NCI-H748 (cell line): ENCODE results near the gene KRT6C.

Experiments
- DNase-seq: peaks from one replicate; lab custom pipeline; 2025; ENCODE audit not compliant: unreplicated experiment; lab: John Stamatoyannopoulos, UW

The KRT6C gene

DNA sequence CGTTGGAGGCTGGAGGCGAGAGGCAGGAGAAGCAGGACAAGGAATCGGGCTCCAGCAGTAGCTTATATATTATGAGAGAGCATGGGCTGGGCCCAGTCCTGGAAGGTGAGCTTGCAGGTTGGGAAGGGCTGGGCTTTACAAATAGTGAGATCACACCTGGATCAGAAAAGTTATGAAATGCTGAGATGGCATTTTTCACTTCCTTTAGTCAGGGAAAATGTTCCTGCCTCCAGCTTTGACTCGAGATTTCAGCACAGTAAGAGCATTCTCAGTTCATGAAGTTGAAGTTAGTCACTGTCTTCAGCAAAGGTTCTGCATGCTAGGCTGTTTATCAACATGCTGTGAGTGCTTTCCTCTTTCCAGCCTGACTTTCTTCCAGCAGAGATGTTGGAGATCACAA, at the start of gene KRT6C:
TSS of gene KRT6C (minus strand) at position 38 of the 400 bp plus-strand sequence. CDS start 68 bp downstream, outside the sequence.
- no peak for DNase-seq

DNA sequence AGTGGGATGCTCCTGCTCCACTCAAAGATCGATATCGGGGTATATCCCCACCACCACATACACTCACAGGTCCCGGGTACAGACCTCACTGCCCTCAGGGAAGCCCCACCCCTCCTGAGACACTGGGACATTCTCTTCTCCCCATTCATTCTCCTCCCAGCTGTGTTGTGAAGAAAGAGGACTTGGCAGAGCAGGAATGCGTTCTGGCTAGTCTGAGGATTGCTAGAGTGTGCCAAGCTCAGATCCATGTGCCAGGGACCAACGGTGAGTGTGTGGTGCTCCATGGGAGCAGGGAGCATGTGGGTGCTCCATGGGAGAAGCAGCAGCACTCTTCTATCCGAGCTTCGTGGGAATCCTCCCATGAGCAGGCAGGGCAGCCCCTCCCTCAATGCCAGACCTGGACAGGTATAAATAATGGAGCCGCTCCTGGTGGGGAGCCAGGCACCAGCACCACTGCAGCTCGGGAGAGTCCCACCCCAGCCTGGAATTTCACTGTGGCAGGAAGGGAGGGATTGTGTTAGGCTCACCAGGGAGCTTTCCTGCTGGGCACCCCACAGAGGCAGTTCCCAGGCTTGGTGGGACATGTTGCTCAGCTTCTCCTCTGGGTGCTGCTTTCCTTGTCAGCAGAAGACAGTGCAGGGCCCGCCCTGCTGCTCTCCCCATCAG, 48.9 kb upstream of the KRT6C start:
- no peak for DNase-seq

DNA sequence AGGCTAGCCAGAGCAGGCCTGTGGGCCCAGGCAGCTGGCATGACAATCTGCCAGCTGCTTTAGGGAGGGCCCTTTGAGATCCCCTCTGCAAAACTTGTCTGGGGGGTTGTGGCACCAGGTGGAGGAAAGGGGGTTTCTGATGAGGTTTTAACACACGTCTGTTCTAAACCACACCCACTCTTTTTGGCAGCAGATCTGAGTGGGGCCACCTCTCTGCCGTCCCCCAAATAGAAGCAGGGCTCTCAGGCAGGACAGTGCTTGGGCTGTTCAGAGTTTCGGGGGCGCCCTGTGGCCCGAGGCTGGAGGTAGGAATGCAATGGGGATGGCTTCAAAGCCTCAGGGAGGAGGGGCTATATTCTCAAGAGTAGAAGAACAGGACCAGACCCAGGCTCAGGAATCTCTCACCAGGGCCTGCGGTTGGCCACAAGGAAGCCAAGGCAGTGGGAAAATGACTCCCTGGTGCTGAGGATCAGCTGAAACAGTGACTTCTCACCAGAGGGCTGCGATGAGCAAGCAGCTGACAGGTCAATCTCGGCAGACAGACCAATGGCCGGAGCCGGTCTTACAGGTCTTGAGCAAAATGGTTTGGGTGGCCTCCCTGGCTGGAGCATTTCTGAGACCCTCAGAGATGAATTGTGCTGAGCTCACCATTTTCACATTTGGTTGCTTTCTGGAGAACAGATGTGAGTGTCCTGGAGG, 48.1 kb upstream of the KRT6C start:
- no peak for DNase-seq

DNA sequence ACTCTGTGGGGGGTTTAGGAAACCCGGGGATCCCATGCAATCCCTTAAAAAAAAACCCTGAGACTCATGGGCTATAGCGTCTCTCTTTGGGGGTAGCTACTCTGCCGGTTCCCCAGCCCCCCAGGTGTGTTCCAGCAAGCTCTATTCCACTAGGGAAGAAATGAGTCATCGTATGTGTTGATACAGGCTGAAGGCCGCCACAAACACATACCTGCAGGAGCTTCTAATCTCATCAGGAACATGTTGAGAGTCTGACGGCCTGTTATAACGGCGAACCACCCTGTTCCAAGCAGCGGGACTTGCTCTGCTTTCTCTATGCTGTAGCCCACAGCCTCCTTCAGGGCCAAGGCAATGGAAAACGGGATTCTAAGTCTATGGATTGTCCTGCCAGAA, 47.6 kb upstream of the KRT6C start:
- DNase-seq, result no peak

DNA sequence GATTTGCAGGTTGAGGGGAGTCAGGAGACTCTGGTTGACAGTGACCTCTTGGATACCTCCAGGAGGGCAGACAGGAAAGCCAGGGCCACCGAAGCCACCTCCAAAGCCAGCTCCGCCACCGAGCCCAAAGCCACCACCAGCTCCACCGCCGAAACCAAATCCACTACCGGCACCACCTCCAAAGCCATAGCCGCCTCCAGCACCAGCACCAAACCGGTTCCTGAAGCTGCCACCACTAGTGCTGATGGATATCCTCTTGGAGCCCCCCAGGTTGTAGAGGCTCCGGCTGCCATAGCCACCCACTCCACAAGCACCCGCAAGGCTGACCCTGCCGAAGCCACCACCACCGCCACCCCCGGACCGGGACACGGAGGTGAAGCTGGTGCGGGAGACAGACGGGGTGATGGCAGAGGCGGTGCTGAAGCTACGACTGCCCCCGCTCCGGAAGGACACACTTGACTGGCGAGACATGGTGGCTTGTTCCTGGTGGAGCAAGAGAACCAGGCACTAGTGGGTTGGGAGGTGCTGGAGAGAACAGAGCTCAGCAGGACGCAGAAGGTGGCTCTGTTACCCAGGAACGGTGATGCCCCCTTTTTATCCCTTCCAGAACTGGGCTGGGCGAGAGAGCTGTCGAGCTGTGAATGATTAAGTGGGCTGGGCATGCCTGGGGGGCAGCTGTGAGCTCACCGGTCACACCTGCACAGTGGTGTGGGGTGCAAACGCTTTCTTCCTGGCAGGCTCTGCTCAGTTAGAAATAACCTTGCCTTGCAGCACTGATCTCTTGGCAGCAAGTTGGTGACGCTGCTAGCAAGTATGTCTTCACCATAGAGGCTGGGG, 46.4 kb upstream of the KRT6C start, which contains the start of gene KRT5:
TSS of gene KRT5 (minus strand) at position 569 of the 837 bp plus-strand sequence. CDS start at position 471, 98 bp downstream.
- no peak for DNase-seq

DNA sequence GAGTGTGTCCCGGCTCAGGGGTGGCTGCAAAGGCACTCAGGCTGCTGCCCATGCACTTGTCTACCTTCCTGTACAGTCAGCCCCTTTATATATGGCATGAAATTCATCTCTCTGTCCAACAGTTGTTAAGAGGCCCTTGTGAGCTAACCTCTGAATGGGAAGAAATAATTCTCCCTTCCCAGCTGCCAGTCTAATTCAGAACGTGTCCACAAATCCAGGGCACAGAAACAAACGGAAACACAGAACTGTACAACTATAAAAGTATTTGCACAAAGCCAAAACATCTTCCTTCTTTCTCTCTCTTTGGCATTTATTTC, 45.7 kb upstream of the KRT6C start:
- no peak for DNase-seq

DNA sequence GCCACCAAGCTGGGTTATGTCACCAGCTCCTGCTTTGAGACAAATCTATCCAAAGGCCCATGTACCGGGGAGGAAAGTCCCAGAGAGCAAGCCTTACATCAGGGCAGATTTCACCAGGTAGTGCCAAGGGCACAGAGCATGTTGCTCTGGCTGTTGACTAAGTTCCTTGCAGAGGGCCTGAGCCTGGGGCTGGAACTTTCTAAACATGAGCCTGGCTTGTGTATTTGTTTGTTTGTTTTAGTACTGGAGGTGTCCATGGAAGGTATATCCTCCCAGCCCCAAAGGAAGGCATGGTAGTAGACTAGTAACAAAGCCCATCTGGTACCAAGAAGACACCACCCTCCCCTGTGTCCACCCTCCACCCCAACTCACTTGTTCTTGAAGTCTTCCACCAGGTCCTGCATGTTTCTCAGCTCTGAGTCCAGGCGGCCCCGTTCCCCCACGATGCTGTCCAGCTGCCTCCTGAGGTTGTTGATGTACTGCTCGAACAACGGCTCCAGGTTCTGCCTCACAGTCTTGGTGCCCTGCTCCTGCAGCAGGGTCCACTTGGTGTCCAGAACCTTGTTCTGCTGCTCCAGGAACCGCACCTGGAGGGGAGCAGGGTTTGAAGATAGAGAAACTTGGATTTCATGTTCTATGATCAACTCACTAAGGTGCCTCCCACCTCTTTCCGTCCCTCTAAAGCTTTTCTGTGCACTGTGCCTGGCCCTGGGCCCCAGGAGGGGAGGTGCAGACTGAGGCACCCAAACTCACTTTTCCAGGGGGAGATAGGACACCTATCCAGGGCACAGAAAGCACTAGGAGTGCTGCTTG, 45.2 kb upstream of the KRT6C start:
- DNase-seq, result no peak

DNA sequence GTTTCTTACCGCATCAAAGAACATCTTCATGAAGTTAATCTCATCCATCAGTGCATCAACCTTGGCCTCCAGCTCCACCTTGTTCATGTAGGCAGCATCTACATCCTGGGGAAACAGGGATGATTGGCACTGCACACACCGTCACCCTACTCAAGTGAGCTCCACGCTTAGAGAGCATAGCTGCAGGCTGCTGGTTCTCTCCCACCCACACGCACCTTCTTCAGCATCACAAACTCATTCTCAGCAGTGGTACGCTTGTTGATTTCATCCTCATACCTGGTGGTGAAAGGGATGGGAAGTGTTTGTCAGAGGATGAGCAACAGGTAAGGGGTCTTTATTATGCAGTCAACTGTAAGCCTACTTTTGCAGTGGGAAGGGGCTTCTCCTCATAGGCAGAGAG, 44.3 kb upstream of the KRT6C start:
- no peak for DNase-seq

DNA sequence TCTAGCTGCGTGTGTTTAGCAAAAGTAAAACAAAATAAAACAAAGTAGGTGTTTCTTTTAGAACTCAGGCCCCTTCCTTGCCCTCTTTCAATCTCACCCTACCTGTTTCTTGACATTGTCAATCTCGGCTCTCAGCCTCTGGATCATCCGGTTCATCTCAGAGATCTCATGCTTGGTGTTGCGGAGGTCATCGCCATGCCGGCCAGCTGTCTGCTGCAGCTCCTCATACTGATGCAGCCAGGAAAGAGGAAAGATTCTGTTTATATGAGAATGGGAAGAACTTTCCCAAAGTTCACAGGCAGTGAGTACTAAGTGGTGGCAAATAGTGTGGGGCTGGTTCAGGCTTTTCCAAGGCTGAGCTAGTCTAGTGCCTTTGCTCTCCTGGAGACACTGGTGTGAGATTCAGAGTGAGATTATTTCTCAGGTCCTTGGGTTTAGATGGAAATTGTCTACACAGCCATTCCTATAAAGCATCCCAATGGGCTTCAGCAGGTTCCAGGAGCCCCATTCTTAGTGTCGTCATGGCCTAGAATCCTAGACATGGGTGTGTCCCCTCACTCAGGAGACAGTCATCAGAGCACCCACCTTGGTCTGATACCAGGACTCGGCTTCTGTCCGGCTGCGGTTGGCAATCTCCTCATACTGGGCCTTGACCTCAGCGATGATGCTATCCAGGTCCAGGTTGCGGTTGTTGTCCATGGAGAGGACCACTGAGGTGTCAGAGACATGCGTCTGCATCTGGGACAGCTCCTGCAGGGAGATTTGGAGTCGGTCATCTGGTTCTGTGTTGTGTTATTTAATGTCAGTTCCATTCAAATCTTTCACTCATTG, 43.6 kb upstream of the KRT6C start:
- no peak for DNase-seq

DNA sequence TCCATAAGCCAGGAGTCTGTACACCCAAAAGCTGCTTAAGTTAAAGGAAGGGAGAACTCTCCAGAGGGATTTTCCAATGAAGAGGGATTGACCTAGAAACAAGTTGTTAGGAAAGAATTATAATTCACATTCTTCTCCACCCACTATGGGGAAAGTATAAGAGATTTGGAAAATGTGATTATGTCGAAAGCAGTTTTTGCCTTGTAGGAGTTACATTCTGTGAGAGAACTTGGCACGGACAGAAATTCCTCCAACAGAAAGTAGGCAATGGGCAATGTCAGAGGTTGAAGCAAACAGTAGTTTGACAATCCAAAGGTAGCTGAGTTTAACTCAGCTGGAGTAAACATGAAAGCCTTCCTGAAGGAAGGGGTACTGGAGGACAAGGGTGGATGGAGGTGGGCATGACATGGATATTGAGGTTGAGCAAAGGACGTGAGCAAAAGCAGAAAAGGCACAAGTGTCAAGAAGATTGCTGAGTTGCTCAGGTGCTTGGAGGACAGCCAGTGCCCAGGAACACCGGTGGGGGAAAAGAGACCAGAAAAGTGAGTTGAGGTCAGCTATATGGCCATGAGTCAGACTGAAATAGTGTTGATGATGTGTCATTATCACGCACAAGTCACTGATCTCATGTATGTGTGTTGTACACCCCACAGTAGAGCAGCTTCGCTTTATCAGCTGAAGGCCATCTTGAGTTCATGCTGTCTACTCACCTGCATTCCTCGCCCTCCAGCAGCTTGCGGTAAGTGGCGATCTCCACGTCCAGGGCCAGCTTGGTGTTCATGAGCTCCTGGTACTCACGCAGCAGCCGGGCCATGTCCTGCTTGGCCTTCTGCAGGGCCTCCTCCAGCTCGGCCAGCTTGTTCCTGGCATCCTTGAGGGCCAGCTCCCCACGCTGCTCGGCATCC, 42.6 kb upstream of the KRT6C start:
- DNase-seq, result no peak

DNA sequence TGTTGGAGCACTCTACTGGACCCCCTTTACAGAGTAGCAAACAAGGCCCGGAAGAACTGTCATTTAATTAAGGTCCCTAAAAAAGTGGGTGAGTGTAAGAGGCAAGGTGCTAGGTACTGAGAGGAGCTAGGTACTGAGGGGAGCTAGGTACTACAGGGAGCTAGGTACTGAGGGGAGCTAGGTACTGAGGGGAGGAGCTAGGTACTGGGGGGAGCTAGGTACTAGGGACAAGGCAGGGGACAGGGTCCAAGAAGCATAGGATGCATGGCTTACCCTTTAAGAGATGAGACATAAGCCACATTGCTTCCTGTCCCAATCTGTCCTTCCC, 41.7 kb upstream of the KRT6C start:
- DNase-seq, result no peak

DNA sequence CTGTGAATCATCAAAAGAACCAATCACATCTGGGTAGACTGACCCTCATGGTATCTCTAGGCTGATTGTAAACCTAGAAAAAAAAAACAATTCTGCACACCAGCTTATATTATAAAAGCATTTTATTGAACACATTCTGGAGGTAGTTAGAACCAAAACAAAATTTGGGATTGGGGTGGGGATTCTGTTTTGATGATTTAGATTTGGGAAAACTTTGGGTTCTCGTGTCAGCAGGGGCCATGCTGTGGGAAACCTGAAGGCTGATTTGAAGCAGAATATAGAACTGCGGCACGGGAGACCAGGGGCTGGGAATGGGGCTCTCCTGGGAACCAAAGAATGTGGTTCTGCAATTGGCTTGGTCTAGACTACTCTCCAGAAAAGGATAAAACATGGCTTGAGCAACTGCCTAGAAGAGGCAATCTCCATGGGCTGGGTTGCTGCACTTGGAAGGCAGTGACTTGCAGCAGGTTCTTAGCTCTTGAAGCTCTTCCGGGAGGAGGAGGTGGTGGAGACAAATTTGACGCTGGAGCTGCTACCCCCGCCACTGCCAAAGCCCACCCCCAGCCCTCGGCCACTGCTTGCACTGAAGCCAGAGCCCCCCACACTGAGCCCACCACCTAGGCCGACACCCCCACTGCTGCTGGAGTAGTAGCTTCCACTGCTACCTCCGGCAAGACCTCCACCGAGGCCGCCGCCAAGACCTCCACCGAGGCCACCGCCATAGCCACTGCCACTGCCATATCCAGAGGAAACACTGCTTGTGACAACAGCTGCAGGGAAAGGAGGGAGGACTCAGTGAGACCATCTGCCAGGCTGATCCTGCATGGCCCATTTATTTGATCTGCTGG, 41.1 kb upstream of the KRT6C start:
- no peak for DNase-seq

DNA sequence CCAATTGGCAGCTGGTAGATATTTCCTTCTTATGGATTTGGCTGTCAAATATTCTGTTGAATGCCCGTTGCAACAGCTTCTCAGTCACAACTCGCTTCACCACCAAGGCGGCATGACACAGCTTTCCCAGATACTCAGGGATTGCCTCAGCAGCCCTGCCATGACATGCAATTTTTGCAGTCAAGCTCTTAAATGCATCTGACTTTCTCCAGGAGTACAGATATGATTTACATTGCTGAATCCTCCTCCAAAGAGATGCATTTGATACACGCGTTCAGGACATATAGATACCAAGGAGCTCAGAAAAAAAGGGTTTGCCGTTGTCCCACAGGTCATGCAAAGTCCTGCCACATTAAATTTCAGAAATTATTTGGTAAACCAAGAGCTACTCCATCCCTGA, 40.1 kb upstream of the KRT6C start:
- DNase-seq, result no peak

DNA sequence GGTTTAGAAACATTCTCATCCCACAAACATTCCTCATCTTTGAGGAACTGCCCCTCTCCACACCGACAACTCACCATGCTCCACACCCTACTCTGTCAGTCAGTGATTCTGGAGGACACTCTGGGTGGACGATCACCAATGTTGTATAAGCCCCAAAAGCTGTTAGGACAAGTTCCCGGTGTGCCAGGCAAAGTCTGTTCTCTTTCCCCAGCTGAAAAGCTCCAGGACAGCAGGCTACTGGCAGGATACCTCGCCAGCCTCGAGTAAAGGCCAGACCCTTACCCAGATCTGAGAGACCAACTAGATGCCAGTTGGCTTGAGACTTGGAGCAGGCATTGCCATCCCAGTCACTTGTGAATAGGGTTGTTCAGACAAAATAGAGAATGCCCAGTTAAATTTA, 34.6 kb upstream of the KRT6C start:
- DNase-seq, result no peak

DNA sequence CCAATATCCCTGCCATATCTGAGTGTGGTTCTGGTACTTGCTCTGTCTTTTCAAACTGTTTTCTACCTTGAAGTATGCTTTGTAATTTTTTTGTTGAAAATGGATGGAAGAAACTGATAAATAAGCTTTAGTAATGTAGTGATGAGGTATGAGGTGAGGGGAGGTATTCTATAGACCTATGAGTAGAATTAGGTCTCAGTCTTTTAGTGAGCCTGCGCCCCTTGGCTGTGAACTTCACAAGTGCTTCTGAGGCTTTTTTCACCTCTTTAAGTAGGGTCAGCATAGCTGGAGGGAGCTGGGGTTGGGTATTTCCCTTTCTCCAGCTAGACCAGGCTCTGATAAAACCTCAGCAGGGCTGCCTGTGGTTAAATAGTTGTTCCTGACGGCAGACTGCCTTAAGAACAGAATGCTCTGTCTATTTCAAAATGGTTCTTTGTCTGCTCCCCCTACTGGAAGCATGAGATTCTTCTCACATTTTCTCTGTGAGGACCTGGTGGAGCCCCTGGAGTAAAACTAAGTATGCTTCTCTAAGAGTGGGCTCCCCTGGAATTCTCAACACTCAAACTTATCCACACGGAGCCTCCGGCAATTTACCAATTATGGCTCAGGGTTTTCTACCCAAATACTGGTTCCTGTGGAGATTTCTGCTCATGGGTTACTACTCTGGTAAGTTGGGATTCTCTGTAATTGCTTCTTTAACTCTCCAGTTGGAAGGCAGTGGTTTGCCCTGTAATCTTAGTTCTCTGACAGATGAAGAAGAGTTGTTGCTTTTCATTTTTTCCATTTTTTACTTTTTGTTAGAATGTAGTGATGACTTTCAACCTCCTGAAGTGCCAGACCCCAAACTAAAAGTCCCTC, 33.5 kb upstream of the KRT6C start:
- DNase-seq, result peak; percentile 47

DNA sequence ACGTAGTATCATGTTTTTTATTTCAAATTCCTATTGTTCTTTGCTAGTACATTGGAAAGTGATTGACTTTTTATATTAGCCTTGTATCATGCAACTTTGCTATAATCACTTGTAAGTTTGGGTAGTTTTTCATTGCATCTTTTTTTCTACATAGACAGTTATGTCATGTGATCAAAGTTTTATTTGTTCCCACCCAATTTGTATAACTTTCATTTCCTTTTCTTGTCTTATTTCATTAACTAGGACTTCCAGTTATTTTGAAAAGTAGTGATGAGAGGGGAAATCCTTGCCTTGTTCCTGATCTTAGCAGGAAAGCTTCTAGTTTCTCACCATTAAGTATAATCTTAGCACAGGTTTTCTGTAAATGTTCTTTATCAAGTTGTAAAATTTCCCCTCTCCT, 29.3 kb upstream of the KRT6C start:
- DNase-seq, result no peak

DNA sequence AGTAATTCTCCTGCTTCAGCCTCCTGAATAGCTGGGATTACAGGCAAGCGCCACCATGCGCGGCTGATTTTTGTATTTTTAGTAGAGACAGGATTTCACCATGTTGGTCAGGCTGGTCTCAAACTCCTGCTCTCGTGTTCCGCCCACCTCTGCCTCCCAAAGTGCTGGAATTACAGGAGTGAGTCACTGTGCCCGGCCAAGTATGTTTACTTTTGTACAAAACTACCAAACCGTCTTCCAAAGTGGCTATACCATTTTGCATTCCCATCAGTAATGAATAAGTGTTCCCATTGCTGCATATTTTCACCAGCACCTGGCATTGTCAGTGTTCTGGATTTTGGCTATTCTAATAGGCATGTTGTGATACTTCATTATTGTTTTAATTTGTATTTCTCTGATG, 27.9 kb upstream of the KRT6C start:
- no peak for DNase-seq

DNA sequence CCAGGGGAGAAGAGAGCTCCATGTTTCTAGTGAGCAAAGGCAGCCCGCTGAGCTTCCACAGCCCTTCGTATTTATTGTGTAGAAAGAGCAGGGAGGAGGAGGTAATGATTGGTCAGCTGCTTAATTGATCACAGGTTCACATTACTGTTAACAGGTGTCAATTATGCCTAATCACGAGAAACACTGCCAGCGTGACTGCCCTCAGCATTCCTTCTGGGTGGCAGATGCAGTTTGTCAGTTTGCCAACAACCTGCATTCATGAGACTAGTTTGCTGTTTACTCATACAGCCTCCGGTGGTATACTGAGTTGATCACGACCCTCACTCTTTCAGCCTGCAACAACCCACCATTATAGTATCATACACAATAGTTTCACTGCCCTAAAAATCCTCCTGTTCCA, 27.0 kb upstream of the KRT6C start:
- DNase-seq, result peak; percentile 80
